Measurements from ENCODE around the gene INHBB.

- TF ChIP-seq GATA3 (IDR thresholded peaks at IDR 0.05; ENCODE audit: low read depth, low read length) (no peak), GATA2 (IDR thresholded peaks at IDR 0.05; ENCODE audit: low read depth, low read length) (no peak)
Measured at GRCh38 chr2:120350080-120350479, 4.1 kb downstream of the INHBB start.

Data from SH-SY5Y (cell line).